Mammary epithelial cell (primary cell): ENCODE results near the gene TSPAN17.

Source experiments
- EZH2 ChIP-seq: IDR thresholded peaks from 2 replicates; pipeline ENCODE4 v1.6.1; 2012; ENCODE audit warnings: low read length, inconsistent platforms, borderline replicate concordance
- TF ChIP-seq, protein P1 (sequence below), 2 donors: IDR thresholded peaks in 1 of 2; conservative IDR thresholded peaks in 1 of 2; 2 replicates each; pipeline ENCODE4 v1.5.1; 2011 to 2012; ENCODE audit warnings: inconsistent platforms in 2 of 2, low read length in 2 of 2, mild to moderate bottlenecking in 2 of 2, control low read depth in 1 of 2, low read depth in 1 of 2; ENCODE audit not compliant: insufficient read depth in 1 of 2; ENCODE audit errors: extremely low read depth in 1 of 2

DNA sequence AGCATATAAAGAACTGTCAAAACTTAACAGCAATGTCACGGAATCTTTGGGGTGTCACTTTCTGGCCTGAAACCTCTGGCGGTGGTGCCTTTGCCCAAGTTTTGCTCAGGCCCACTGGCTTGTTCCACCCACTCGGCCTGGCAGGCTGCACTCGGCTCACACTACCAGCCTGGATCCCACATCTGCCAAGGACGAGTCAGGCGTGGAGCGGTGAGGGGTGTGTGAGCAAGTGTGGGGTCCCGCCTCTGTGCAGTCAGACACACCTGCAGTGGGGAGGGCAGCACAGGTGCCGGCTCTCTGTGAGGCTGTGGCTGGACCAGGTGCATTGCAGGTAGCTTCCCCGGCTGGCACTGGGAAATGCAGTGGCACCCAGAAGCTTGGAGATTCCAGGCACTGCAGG lies 40.0 kb downstream of the TSPAN17 start:
- TF ChIP-seq, protein P1, sequence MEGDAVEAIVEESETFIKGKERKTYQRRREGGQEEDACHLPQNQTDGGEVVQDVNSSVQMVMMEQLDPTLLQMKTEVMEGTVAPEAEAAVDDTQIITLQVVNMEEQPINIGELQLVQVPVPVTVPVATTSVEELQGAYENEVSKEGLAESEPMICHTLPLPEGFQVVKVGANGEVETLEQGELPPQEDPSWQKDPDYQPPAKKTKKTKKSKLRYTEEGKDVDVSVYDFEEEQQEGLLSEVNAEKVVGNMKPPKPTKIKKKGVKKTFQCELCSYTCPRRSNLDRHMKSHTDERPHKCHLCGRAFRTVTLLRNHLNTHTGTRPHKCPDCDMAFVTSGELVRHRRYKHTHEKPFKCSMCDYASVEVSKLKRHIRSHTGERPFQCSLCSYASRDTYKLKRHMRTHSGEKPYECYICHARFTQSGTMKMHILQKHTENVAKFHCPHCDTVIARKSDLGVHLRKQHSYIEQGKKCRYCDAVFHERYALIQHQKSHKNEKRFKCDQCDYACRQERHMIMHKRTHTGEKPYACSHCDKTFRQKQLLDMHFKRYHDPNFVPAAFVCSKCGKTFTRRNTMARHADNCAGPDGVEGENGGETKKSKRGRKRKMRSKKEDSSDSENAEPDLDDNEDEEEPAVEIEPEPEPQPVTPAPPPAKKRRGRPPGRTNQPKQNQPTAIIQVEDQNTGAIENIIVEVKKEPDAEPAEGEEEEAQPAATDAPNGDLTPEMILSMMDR (conservative IDR thresholded peaks at IDR 0.05 in 1 of 2, IDR thresholded peaks at IDR 0.05 in 1 of 2; ENCODE audit: extremely low read depth in 1 of 2, insufficient read depth in 1 of 2, low read depth in 1 of 2, low read length in 2 of 2) = no peak
- TF ChIP-seq EZH2 = no peak
